ENCODE results near the gene CTSA. TPM values are rescaled to one million over a fixed set of nuclear protein-coding genes. Genes with fewer than 3 reads are reported as not detected.
"Not testable (repeated sequence)": the region's sequence is repeated elsewhere in the genome, so short reads cannot be mapped to it uniquely, and the experiment has no call there.

Gene CTSA
- polyA plus RNA-seq, 1 donor = 63.9 TPM

DNA sequence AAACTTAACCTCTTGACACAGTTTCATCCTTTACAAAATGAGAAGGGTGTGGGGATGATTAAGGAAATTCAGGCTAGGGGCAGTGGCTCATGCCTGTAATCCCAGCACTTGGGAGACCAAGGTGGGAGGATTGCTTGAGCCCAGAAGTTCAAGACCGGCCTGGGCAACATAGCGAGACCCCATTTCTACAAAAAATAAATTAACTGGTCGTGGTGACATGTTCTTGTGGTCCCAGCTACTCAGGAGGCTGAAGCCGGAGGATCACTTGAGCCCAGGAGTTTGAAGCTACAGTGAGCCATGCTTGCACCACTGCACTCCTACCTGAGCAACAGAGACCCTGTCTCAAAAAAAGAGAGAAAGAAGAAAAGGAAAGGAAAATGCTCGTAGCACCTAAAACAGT, 24.7 kb upstream of the CTSA start:
- no peak for DNase-seq (ENCODE audit: low read depth)

DNA sequence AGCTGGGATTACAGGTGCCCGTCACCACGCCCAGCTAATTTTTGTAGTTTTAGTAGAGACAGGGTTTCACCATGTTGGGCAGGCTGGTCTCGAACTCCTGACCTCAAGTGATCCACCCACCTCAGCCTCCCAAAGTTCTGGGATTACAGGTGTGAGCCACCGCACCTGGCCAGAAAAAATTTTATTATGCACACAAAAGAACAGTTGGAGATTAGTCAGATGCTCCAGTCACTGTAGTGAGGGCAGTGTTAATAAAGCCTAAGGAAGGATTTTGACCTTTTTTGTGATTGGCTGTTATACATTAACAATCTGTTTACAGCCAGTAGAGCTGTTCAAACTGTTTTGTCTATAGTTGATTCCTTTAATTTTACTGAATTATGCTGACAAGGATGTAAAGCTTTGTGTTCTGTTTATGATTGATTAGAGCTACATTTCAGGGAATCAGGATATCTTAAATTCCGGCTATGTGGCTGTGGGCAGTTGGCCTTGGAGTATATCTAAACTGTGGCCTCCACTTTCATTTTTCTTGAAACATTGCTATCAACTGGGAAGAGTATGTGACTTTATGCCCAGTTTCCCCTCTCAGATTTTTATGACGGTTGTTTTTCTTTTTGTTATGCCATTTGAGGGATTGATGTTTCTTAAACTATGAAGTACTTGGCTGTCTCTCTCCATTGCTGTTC, 23.9 kb upstream of the CTSA start:
- DNase-seq (ENCODE audit: low read depth) = no peak

DNA sequence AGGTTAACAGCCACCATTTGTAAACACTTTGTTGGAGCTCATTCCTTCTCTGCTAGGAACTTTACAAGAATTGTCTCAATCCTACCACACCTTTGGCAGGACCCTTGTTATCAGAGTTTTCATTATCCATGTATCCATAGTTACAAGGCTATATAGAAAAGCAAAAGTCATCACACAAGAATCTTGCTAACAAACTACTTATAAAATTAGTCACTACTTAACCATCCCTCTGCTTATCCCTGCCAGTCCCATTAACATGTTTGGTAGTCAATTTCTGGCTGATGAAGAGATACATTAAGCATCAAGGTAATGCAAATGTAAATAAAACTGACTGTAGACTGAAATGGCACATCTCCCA, 23.3 kb upstream of the CTSA start:
- no peak for DNase-seq (ENCODE audit: low read depth)

DNA sequence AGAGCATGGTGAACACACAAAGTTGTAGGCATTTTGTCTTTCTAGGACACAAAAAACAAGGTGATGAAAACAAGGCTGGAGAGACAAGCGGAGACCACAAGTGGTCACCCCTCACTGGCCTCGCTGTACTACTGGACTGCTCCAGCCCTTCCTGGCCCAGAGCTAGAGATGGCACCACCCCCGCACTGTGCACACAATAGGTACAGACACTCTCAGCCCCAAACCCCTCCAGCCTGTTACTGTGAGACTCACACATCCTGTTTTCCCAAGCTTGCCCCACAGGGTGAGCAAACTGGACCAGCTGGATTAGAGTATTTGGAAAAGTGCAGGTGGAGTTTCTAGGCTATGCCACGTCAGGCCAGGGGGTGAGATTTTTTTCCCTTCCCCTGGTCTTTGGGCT, 18.5 kb upstream of the CTSA start:
- DNase-seq (ENCODE audit: low read depth) = no peak

DNA sequence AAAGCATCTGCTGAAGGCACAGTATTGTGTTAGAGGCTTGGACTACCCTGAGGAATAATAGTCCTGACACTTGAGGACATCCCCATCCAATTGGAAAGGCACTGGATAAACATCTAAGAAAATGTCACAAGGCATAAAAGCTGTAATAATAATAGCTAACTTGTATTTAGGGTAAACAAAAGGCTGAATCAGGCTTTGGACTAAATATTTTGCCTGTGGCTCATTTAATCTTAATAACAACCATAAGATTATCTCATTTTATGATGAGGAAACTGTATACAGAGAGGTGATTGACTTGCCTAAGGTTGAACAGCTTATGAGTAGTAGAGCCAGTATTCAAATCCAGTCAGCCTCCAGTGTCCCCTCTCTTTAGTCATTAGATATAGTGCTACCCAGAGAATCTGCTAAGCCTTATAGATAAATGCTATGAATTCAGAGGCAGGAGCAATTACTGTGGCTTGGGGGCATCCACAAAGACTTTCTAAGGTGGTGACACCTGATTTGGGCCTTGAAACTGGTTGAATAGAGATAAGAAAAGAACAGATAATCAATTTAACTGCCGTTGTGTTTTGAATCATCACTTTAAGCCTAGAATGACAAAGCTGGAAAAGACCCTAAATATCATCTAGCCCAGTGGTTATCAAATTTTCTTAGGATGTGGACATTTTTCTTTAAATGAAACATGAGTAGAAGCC, 17.6 kb upstream of the CTSA start:
- DNase-seq (ENCODE audit: low read depth) = no peak

DNA sequence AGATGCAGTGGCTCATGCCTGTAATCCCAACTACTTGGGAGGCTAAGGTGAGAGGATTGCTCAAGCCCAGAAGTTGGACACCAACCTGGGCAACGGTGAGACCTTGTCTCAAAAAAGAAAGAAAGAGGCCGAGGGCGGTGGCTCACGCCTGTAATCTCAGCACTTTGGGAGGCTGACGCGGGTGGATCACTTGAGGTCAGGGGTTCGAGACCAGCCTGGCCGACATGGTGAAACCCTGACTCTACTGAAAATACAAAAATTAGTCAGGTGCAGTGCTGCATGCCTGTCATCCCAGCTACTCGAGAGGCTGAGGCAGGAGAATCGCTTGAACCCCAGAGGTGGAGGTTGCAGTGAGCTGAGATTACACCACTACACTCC, 17.0 kb upstream of the CTSA start:
- DNase-seq (ENCODE audit: low read depth) = not testable (repeated sequence)

DNA sequence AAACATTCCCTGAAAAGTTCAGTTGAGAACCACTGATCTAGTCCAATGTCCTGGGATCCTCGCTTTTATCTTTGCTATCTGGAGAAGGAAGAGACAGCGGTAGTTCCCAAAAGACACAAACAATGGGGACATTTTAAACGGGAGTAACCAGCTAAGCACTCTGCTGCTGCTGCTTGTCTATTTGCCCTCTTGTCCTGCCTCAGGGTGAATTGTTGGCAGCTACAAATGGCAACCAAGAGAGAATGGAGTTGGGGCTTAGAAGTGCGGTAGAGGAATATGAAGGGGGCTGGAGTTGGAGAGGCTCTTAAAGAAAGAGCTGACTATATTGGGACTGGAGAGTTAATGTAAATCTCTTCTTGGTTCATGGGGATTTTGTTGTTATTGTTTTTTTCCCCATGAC, 16.6 kb upstream of the CTSA start:
- no peak for DNase-seq (ENCODE audit: low read depth)

DNA sequence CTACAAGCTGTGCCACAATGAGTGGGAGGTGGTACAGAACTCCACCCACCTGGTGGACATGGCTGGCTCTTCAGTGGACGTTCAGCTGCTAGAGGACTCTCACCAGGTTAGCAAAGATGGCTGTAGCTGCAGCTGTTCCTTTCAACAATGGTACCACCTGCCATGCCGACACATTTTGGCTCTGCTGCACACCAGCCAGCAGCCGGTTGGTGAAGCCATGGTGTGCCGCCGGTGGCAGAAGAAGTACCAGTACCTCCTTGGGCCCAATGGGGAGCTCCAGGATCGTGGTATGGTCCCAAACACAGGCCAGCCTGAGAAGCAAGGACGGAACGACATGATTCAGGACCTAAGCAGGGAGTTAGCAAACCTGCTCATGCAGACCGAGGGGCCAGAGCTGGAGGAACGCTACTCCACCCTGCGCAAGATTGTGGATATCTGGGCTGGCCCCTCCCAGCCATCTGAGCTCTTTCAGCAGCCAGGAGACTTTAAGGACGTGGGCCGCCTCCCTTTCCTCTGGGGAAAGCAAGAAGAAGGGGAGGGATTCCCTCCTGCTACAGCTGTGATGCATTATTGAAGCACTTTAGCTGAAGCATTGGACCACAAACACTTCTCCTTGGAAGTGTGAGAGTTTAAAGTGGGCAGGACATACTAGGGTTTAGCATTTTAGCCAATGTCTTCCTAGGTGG, 12.9 kb upstream of the CTSA start:
- DNase-seq (ENCODE audit: low read depth) = no peak

DNA sequence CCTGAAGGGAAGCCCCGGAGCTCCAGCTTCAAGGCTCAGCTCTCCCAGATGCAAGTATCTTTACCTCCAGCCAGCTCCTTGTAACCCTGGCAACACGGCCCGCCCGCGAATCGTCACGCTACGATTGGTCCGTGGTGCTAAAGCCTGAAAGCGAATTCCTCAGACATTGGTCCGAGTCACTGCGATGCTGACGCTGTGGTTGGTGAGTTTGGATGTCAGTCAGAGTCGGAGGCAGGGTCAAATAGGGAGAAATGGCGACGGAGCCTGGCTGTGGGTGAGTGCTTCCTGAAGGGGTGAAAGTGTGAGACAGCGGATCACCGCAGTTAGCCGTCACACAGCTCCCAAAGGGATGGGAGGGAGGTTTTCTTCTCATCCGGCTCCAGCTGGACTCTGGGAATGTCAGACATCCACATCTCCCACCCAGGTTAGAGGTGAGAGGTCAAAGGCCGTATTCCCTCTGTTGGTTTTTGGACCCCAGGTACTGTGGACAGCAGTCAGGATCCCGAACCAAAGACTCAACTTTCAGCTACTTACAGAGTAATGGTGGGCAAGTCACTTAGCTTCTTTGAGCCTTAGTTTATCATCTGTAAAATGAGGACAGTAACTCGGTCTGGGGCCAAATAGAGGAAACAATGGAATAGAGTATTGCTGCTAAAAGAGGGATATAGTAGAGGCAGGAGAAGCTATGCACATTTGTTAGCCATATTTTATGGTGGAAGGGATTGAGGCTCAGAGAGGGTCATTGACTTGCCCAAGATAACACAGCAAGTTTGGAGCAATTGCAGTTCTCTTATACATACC, 9.9 kb upstream of the CTSA start, which contains the start of gene ZSWIM1:
Gene ZSWIM1 (plus strand): TSS at position 240 of the 801 bp plus-strand sequence. CDS start 1,366 bp downstream, outside the sequence.
- DNase-seq (ENCODE audit: low read depth) = peak; percentile 99

DNA sequence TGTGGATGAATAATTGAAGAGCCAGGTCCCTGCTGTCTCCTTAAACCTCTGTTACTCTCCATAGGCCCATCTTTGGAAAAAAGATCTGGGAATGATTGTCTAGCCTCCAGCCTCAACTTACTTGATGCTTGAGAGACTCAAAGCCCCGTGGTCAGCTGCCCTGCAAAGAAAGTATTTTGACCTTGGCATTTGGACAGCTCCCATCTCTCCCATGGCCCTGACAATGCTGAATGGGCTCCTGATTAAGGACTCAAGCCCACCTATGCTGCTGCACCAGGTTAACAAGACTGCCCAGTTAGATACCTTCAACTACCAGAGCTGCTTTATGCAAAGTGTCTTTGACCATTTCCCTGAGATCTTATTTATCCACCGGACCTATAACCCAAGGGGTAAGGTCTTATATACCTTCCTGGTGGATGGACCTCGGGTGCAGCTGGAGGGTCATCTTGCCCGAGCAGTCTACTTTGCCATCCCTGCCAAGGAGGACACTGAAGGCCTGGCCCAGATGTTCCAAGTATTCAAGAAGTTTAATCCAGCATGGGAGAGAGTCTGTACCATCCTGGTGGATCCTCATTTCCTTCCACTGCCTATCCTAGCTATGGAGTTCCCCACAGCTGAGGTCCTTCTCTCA, 8.6 kb upstream of the CTSA start:
- no peak for DNase-seq (ENCODE audit: low read depth)

DNA sequence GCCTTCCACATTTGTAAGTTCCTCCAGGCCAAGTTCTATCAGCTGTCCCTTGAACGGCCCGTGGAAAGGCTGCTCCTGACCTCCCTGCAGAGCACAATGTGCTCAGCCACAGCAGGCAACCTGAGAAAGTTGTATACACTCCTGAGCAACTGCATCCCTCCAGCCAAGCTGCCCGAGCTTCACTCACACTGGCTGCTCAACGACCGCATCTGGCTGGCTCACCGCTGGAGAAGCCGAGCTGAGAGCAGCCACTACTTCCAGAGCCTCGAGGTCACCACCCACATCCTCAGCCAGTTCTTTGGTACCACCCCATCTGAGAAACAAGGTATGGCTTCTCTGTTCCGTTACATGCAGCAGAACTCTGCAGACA, 8.1 kb upstream of the CTSA start:
- no peak for DNase-seq (ENCODE audit: low read depth)

DNA sequence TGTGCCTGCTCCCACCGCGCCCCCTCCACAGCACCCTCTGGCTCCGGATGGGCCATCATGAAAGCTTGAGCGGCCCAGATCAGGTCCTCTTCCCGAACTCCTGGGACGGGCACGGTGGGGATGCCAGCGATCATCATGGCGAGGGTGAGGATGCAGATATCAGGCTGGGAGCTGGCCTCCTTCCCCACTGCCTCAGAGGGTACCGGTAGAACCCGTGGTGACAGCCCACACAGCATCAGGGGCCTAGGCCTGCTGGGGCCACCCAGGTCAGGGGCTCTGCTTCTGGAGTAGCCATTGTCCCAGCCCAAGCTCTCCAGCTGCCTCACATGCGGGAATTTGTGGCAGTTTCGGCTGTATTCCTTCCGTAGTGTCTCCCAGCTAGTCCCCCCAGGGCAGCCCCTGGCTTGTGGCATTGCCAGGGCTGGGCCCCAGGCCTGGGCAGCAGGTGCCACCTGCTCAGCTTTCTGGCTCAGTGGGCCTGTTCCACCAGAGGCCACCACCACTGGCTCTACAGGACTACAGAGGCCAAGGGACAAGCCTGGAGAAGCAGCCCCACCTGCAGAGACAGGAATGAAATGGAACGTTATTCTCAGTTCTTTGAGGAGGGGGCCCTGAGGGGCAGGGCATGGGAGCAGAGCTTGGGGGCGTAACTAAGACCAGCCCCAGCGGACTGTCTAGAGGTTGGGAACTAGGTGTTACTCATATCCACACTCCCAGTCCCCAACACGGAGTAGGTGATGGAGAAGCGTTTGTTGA, 4.4 kb upstream of the CTSA start:
- no peak for DNase-seq (ENCODE audit: low read depth)

DNA sequence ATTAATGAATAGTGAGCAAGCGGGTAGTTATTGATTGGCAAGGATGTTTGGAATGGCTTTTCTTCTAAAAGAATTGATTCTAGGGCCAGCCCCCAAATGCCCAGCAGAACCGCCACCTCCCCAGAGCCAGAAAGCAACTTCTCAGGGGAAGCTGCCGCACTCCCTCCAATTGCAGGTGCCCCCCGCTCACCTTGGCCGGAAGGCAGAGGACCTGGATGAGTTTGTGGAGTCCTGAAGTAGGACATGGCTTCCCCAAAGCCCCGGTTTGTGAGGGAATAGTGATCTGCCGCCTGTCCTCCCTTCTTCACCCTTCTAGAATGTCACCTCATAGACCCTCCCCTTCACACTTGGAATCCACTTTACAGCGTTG, 3.8 kb upstream of the CTSA start, which contains the start of gene SPATA25:
Gene SPATA25 (minus strand): TSS at position 277 of the 370 bp plus-strand sequence. CDS start 32 bp downstream, at position 245.
- DNase-seq (ENCODE audit: low read depth) = no peak

DNA sequence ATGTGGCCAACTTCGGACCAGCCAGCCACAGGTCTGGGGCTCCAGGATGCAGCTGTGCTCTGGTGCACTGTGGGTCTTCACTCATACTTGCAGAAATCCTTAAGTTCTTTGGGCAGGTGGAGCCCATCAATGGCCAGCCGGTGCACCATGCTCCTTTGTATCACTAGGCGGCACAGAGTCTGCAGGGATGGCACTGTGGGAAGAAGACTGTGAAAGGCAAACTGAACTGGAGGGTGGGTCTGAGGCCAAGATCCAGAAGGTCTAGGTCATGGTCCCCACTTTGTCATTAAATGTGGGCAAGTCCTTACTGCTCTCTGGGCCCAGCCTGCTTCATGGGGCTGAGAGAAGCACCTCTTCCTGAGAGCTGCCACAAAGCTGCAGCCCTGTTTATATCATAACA, 2.5 kb upstream of the CTSA start:
- DNase-seq (ENCODE audit: low read depth) = no peak

DNA sequence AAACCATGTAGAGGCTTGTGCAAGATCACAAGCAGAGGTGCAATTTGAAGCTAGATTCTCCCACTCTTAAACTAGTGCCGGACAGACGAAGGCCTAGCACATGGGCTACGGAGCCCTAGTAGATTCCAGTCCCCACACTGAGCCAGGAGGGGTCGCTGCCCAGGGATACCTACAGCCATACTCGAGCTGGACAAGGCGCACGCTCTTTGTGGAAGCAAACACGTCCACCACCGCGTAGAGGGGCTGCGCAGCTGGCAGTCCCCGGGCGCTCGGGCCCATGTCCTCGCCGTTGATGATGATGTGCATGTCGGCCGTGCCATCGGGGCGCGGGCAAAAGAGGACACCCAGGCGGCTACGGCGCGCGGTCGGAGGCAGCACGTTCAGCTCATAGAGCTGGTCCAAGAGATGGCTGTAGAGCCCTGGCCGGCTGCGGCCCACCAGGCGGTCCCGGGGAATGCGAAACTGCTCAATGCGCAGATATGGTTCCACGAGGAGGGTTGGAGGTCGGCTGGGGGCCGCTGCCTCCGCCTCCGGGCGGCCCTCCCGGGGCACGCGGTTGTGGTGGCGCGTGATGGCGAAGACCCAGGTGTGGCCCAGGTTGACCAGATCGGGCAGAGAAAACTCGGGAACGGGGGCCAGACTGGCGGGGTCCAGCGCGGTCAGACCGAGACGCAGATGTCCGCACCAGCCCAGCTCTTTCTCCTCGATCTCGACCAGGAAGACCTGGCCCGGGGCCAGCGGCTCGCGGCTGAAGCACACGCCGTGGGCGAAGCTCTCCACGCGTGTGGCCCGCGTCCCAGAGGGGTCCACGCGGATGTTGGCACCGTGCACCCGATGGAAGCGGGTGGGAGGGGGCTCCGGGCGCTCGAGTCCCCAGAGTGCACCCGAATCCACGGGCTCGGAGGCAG, 804 bp upstream of the CTSA start:
- peak; percentile 70 for DNase-seq (ENCODE audit: low read depth)

DNA sequence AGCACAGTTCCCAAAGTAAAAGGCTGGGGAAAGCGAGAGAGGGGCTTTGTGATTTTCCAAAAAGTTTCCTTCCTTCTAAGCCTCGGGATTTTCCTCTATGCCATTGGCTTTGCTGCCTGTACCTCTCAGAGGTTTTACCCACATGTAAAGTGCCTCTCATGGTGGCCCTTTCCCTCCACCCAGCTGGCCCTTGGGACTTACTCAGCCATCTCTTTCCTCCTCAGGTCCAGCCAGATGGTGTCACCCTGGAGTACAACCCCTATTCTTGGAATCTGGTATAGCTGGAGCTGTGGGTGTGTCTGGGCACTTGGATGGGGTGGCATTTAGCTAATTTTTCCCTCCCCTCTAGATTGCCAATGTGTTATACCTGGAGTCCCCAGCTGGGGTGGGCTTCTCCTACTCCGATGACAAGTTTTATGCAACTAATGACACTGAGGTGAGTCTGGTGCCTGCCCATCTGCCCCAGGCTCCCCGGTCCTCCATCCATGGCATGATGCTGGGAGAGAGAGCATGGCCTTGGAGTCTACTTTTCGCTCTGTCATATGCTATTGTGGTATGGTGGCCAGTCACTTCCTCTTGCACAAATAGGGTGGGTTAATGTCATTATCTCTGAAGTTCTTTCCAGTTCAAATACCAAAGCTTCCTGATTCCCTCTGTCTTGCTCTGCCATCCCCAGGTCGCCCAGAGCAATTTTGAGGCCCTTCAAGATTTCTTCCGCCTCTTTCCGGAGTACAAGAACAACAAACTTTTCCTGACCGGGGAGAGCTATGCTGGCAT, 1.1 kb downstream of the CTSA start:
- DNase-seq (ENCODE audit: low read depth) = no peak

DNA sequence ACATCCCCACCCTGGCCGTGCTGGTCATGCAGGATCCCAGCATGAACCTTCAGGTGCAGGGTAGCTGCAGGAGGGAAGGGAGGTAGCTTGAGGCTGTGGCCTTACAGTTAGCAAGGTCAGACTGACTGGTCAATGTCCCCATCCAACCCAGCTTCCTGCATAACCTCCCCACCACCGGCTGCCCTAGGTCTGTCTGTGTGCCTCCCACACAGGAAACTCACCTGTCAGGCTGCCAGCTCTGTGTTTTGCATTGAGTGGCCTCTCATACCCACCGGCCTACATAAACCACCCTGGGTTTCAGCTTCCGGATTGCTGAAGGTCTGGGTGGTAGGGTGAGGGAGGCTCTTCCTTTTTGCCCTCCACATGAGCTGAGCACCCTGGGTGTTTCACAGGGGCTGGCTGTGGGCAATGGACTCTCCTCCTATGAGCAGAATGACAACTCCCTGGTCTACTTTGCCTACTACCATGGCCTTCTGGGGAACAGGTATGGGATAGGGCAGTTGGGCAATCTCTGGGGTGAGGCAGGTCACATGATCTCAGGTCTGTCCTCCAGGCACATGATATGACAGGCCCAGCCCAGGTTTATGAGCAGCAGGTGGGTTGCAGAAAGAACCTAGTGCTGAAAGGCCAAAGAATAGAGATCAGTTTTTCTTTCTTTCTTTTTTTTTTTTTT, 1.8 kb downstream of the CTSA start:
- no peak for DNase-seq (ENCODE audit: low read depth)

DNA sequence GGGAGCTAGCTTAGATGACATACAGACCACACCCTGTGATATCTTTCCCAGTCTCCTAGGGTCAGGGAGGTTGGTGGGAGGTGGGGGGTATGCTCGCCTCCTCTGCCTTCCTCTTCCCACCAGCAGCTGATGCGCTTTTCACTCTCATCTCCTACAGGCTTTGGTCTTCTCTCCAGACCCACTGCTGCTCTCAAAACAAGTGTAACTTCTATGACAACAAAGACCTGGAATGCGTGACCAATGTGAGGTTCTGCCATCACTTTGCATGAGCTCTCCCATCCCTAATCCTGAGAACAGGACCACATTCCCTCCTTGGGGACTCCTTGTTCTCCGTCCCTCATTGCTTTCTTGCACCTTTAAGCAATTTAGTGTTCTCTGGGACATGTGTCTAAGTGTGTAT, 2.7 kb downstream of the CTSA start:
- DNase-seq (ENCODE audit: low read depth) = no peak

DNA sequence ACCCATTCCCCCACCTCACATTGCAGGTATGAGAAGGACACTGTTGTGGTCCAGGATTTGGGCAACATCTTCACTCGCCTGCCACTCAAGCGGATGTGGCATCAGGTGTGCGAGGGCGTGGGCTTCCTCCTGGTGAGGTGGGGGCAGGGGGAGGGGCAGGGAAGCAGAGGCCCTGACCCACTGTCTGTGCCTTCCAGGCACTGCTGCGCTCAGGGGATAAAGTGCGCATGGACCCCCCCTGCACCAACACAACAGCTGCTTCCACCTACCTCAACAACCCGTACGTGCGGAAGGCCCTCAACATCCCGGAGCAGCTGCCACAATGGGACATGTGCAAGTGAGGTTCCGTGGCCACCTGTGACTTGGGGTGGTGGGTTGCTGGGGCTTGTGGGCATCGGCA, 3.7 kb downstream of the CTSA start:
- no peak for DNase-seq (ENCODE audit: low read depth)
